GM19099 (cell line): ENCODE data around the gene NISCH.

Experiments
- POLR2A ChIP-seq: IDR thresholded peaks from 3 replicates; pipeline ENCODE4 v1.6.1; 2011; ENCODE audit warnings: low read depth; ENCODE audit not compliant: insufficient read length; ENCODE audit errors: extremely low read depth

The NISCH gene

GRCh38 chr3:52441091-52441771, 14.2 kb upstream of the NISCH start:
- no peak for TF ChIP-seq POLR2A

DNA sequence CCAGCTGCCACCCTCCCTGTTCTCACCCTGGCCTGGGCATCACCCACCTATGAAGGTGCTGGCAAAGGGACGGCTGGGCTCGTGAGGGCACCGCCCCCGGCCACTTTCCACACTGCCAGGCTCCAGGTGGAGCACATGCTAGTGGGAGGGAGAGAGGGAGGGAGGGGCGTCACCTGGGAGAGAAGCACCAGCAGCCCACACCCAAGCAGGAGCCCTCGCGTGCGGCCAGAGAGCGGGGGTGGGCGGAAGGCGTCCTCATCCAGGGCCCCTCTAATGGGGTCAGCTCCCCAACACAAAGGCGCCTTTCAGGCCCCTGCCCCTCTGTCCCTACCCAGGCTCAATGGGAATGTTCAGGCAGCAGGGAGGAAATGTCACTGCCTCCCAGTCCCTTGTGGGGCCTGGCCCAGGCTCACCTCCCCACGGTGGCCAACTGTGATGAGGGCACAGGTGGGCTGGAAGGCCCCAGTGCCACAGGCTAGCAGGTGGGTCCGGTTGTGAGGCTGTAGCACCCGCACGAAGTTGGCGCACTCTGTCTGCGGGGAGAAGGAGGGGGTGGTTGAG, 13.6 kb upstream of the NISCH start:
- TF ChIP-seq POLR2A, result no peak

GRCh38 chr3:52442409-52443267, 12.8 kb upstream of the NISCH start:
- TF ChIP-seq POLR2A, result no peak

DNA sequence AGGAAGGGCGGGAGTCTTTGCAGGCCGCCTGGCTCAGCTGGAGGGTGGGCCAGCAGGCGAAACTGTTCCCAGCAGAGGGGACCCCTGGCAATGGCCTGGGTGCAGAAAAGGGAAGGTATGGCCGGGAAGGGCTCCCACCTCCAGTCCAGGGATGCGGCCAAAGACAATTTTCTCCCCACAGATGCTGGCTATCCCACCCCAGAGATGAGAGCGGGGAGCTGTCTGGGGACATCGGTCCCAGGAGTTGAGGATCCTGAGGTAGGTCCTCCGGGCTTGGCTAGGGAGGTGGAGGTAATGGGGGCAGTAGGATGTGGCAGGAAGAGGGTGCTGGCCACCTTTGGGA, 12.2 kb upstream of the NISCH start:
- TF ChIP-seq POLR2A, result no peak

DNA sequence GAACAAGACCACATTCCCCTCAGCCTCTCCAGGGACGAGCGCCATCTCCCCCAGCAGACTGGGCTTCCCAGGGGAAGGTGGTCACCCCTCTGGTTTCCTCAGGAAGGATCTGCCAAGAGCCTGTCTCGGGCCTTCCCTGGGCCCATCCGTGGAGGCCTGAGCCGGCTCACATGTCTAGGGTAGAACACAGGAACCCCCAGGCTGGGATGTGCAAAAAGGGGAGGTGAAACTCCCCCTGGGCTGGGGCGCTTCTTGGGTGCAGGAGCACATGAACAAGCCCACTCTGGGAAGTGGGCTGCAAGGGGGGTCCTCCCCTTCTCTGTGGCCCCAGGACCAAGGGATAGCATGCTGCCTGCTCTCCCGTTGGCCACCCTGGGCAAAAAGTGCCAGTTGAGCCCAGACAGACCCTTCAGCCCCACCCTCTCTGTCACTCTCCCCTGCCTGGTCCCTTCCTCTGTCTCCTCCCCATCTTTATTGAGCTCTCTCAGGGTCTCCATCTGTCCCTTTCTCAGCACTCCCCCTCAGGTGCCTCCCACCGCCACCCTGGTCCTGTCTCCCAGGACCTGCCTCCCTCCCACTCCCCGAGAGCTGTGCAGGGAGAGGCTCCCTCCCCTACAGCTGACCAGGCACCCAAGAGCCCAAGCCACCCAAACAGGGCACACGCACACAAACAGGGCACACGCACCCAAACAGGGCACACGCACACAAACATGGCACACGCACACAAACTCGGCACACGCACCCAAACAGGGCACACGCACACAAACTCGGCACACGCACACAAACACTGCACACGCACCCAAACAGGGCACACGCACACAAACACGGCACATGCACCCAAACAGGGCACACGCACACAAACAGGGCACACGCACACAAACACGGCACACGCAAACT, 11.4 kb upstream of the NISCH start:
- no peak for TF ChIP-seq POLR2A

GRCh38 chr3:52444860-52445793, 10.3 kb upstream of the NISCH start, which contains the start of gene SEMA3G:
TSS of gene SEMA3G (minus strand) at chr3:52445103. CDS start at chr3:52445027, 76 bp downstream.
- no peak for TF ChIP-seq POLR2A

GRCh38 chr3:52446042-52446441, 9.4 kb upstream of the NISCH start:
- TF ChIP-seq POLR2A, result no peak

DNA sequence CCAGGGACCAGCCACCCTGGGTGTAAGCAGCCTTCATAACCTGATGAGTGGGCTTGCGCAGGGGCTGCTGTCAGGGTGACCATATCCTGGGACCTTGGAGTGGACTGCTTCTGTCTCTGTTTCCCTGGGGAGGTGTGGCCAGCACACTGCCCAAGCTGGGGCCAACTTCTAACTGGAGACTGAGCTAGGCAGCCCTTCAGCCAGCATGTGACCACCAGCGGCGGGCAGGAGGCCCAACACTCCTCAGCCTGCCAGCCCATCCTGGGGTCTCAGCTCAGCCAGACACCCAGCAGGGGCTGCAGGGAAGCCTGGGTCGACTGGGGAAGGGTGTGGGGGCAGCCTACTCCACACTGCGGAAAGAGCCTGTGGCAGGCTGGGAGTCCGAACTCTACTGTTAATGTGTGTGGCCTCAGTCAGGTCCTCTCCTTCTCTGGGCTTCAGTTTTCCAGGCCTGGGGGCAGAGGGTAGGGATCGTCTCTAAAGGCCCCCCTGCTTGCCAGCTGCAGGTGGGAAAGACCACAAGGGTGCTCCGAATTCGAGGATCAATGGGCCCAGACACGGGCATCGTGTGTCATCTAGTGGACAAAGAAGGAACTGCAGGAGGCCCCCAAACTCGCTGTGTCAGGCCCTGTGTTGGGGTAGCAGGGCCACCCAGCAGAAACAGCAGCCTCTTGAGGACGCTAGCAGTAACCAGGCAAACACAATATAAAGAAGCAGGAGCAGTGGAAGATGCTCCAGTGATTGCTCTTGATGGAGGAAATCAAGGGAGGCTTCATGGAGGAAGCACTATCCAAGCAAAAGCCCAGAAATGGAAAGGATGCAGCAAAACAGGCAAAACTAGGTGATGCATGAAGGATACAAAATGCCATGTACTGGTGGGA, 8.5 kb upstream of the NISCH start:
- no peak for TF ChIP-seq POLR2A

GRCh38 chr3:52447512-52448355, 7.7 kb upstream of the NISCH start:
- no peak for TF ChIP-seq POLR2A

GRCh38 chr3:52450489-52451236, 4.7 kb upstream of the NISCH start:
- TF ChIP-seq POLR2A, result no peak
